IPS-11a (cell line): ENCODE results near the gene OPA1.
A peak's percentile ranks its signal among the peaks of the same experiment; 100 is the strongest.

ENCODE experiments used
- H3K4me3 ChIP-seq: one replicate; pipeline ENCODE4 v1.5.1; 2013; ENCODE audit warnings: low read depth, low read length, control low read depth

Gene OPA1

GRCh38 chr3:193592841-193593667 is at the start of gene OPA1:
Gene OPA1 (plus strand): TSS chr3:193593208. CDS start chr3:193593378, 170 bp downstream.
- H3K4me3 ChIP-seq: peak within 1 kb of the TSS; percentile 89

GRCh38 chr3:193544289-193544688 is 48.7 kb upstream of the OPA1 start:
- no peak overlapping the region for H3K4me3 ChIP-seq

- no peak overlapping the region for H3K4me3 ChIP-seq
Observed at GRCh38 chr3:193545304-193545703, 47.7 kb upstream of the OPA1 start.

- no peak overlapping the region for H3K4me3 ChIP-seq
Observed at GRCh38 chr3:193546129-193546528, 46.9 kb upstream of the OPA1 start.

- H3K4me3 ChIP-seq: no peak overlapping the region
Observed at GRCh38 chr3:193548406-193548805, 44.6 kb upstream of the OPA1 start.

GRCh38 chr3:193552923-193553322 is 40.1 kb upstream of the OPA1 start:
- H3K4me3 ChIP-seq: no peak overlapping the region

GRCh38 chr3:193553586-193553985 is 39.4 kb upstream of the OPA1 start:
- no peak overlapping the region for H3K4me3 ChIP-seq

- H3K4me3 ChIP-seq: no peak within 1 kb of the TSS
Observed at GRCh38 chr3:193554811-193555210, 38.2 kb upstream of the OPA1 start, which contains the start of gene ATP13A4. Gene ATP13A4 (minus strand): TSS chr3:193554895. CDS start chr3:193554799, 96 bp downstream.

- no peak overlapping the region for H3K4me3 ChIP-seq
Observed at GRCh38 chr3:193556841-193557240, 36.2 kb upstream of the OPA1 start.

GRCh38 chr3:193559100-193559499 is 33.9 kb upstream of the OPA1 start:
- no peak overlapping the region for H3K4me3 ChIP-seq

GRCh38 chr3:193560091-193560490 is 32.9 kb upstream of the OPA1 start:
- H3K4me3 ChIP-seq: no peak overlapping the region

- H3K4me3 ChIP-seq: no peak overlapping the region
Observed at GRCh38 chr3:193560870-193561269, 32.1 kb upstream of the OPA1 start.

- H3K4me3 ChIP-seq: no peak overlapping the region
Observed at GRCh38 chr3:193563426-193563825, 29.6 kb upstream of the OPA1 start.

GRCh38 chr3:193564012-193564411 is 29.0 kb upstream of the OPA1 start:
- no peak overlapping the region for H3K4me3 ChIP-seq

- no peak overlapping the region for H3K4me3 ChIP-seq
Observed at GRCh38 chr3:193569119-193569518, 23.9 kb upstream of the OPA1 start.

- H3K4me3 ChIP-seq: no peak overlapping the region
Observed at GRCh38 chr3:193572426-193572908, 20.5 kb upstream of the OPA1 start.

GRCh38 chr3:193573403-193574191 is 19.4 kb upstream of the OPA1 start:
- H3K4me3 ChIP-seq: no peak overlapping the region

- no peak overlapping the region for H3K4me3 ChIP-seq
Observed at GRCh38 chr3:193574488-193575070, 18.4 kb upstream of the OPA1 start.

- H3K4me3 ChIP-seq: no peak overlapping the region
Observed at GRCh38 chr3:193585530-193585929, 7.5 kb upstream of the OPA1 start.

- no peak overlapping the region for H3K4me3 ChIP-seq
Observed at GRCh38 chr3:193586526-193586925, 6.5 kb upstream of the OPA1 start.

GRCh38 chr3:193589129-193589528 is 3.9 kb upstream of the OPA1 start:
- no peak overlapping the region for H3K4me3 ChIP-seq
